Adrenal gland (tissue), 5 donors: Measurements from ENCODE around the gene REEP2.

Experiments used
- POLR2A ChIP-seq, 2 donors: fragments of 450-650 bp; IDR thresholded peaks; one replicate each; pipeline ENCODE4 v1.6.1; 2017; ENCODE audit warnings: antibody characterized with exemption in 2 of 2, mild to moderate bottlenecking in 2 of 2, moderate library complexity in 1 of 2
- TF ChIP-seq, protein P1 (sequence below), 6 experiments: fragments of 450-650 bp in 4 of 6; fragments of 200-600 bp in 2 of 6; sonication (generic) in 1 of 6; IDR thresholded peaks; 1 replicate in 5 of 6; 2 replicates in 1 of 6; pipeline versions ENCODE4 v1.5.1 to v1.8.0; 2016 to 2021; ENCODE audit warnings: antibody characterized with exemption in 6 of 6, mild to moderate bottlenecking in 2 of 6, moderate library complexity in 1 of 6
- donor health status: DM: no; HTN: no; CAD: no.

DNA sequence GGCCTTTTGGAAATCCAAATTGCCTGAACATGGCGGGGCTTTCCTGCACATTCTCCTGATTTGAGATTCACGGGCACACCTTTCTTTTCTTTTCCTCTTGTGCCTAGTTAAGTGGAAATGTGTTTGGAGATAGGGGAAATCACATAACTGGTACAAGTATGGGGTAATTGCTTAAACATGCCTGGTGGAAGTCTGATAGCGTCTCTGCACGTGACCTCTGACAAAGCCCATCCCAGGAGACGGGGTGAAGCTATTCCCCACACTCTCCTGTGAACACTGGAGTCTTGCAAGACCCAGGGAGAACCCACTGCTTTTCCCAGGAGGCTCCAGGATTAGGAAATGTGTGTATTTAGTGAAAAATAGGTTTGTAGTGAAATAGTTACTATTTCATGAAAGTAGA lies 2.9 kb upstream of the REEP2 start:
- TF ChIP-seq POLR2A (IDR thresholded peaks at IDR 0.05): no peak
- TF ChIP-seq, protein P1, sequence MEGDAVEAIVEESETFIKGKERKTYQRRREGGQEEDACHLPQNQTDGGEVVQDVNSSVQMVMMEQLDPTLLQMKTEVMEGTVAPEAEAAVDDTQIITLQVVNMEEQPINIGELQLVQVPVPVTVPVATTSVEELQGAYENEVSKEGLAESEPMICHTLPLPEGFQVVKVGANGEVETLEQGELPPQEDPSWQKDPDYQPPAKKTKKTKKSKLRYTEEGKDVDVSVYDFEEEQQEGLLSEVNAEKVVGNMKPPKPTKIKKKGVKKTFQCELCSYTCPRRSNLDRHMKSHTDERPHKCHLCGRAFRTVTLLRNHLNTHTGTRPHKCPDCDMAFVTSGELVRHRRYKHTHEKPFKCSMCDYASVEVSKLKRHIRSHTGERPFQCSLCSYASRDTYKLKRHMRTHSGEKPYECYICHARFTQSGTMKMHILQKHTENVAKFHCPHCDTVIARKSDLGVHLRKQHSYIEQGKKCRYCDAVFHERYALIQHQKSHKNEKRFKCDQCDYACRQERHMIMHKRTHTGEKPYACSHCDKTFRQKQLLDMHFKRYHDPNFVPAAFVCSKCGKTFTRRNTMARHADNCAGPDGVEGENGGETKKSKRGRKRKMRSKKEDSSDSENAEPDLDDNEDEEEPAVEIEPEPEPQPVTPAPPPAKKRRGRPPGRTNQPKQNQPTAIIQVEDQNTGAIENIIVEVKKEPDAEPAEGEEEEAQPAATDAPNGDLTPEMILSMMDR (IDR thresholded peaks at IDR 0.05): no peak
